CD4-positive, alpha-beta T cell (primary cell): ENCODE data around the gene TUT7. TPM values are rescaled to one million over a fixed set of nuclear protein-coding genes. Genes with fewer than 3 reads are reported as not detected.

Source experiments
- ATAC-seq: fragments of 200-7000 bp; cut with Tn5 transposase; one replicate; pipeline ENCODE4 v1.10.0; 2022; ENCODE audit warnings: mild to moderate bottlenecking; ENCODE audit not compliant: poor library complexity
- CTCF ChIA-PET: fragments of 350-600 bp; sonication (Branson Sonifier 250); formaldehyde crosslinking; loops from one replicate; lab custom pipeline; 2021; ENCODE audit warnings: antibody characterized with exemption, inconsistent platforms; lab: Charles Lee
- POLR2A ChIA-PET: fragments of 350-600 bp; sonication (Branson Sonifier 250); formaldehyde crosslinking; loops from one replicate; lab custom pipeline; 2021; ENCODE audit warnings: antibody characterized with exemption, inconsistent platforms; lab: Charles Lee
- DNase-seq, 14 experiments: peaks; one replicate each; pipeline ENCODE4 v3.0.0-alpha.2; 2013 to 2020; ENCODE audit warnings: mixed read lengths in 2 of 14
- H3K27ac ChIP-seq, 2 donors: one replicate each; pipeline versions ENCODE4 v1.5.1 to v1.7.0; 2013; ENCODE audit warnings: low read length in 2 of 2, low read depth in 1 of 2, mild to moderate bottlenecking in 1 of 2
- H3K27me3 ChIP-seq, 2 experiments: 1 replicate in 1 of 2; 2 replicates in 1 of 2; pipeline versions ENCODE4 v1.6.1 to v1.7.0; 2013; ENCODE audit warnings: low read length in 2 of 2, control low read depth in 1 of 2, mild to moderate bottlenecking in 1 of 2, moderate library complexity in 1 of 2; ENCODE audit not compliant: insufficient read depth in 2 of 2, control insufficient read depth in 1 of 2
- H3K36me3 ChIP-seq: one replicate; pipeline ENCODE4 v1.6.1; 2013; ENCODE audit warnings: low read length, control low read depth; ENCODE audit not compliant: insufficient read depth
- H3K4me1 ChIP-seq: one replicate; pipeline ENCODE4 v1.6.1; 2013; ENCODE audit warnings: low read length, control low read depth; ENCODE audit not compliant: insufficient read depth
- H3K4me3 ChIP-seq: one replicate; pipeline ENCODE4 v1.5.1; 2013; ENCODE audit warnings: mild to moderate bottlenecking, low read length, moderate library complexity
- H3K9me3 ChIP-seq, 2 experiments: 1 replicate in 1 of 2; 2 replicates in 1 of 2; pipeline versions ENCODE4 v1.6.1 to v1.7.0; 2013; ENCODE audit warnings: low read length in 2 of 2, mild to moderate bottlenecking in 2 of 2, control low read depth in 1 of 2, moderate library complexity in 1 of 2; ENCODE audit not compliant: control insufficient read depth in 1 of 2, insufficient read depth in 1 of 2
- H3K27ac Mint-ChIP-seq: one replicate; pipeline ENCODE4 v1.8.0; 2020; ENCODE audit warnings: mixed read lengths
- H3K27me3 Mint-ChIP-seq: one replicate; pipeline ENCODE4 v1.8.0; 2021; ENCODE audit warnings: mixed read lengths
- H3K36me3 Mint-ChIP-seq: one replicate; pipeline ENCODE4 v1.8.0; 2021; ENCODE audit warnings: low read depth, mixed read lengths
- H3K4me1 Mint-ChIP-seq: one replicate; pipeline ENCODE4 v1.8.0; 2021; ENCODE audit warnings: low read depth, mixed read lengths
- H3K4me3 Mint-ChIP-seq: one replicate; pipeline ENCODE4 v1.8.0; 2020; ENCODE audit warnings: mild to moderate bottlenecking, mixed read lengths
- H3K9me3 Mint-ChIP-seq: one replicate; pipeline ENCODE4 v1.8.0; 2020; ENCODE audit warnings: mixed read lengths
- CTCF ChIP-seq: fragments of 200-600 bp; IDR thresholded peaks from one replicate; pipeline ENCODE4 v1.8.0; 2022; ENCODE audit warnings: antibody characterized with exemption, mild to moderate bottlenecking
- intact Hi-C, 2 experiments: fragments of 100-400 bp; cut with DNase I in 1 of 2; cut with micrococcal nuclease in 1 of 2; formaldehyde crosslinking; loops; one replicate each; pipeline versions ENCODE4 v1.15.1 to v1.9.0; 2023 to 2025; cut with DNase I, micrococcal nuclease
- total RNA-seq, 174 experiments: library from RNA in 2 of 174; stranded (reverse) in 2 of 174; gene quantifications; one replicate each; pipeline ENCODE4 v1.2.3 and lab custom pipeline; 2021 to 2026

Gene TUT7
- total RNA-seq, 2 experiments from 2014 or later: 51.9 to 53.8 TPM

- no peaks in the 10 kb centered on the region for H3K9me3 ChIP-seq
- H3K4me1 Mint-ChIP-seq: peaks cover 74% of the 10 kb centered on the region
Measured at GRCh38 chr9:86347991-86348390, 6.2 kb downstream of the TUT7 start.

GRCh38 chr9:86344818-86345217 is 9.4 kb downstream of the TUT7 start:
- Mint-ChIP-seq H3K9me3 (no peaks in the 10 kb centered on the region), H3K27me3 (no peaks in the 10 kb centered on the region), H3K27ac (no peak overlapping the region), H3K4me1 (peaks cover 68% of the 10 kb centered on the region), H3K36me3 (peaks cover 72% of the 10 kb centered on the region), H3K4me3 (no peak overlapping the region)
- ChIA-PET POLR2A (no interaction called here), CTCF (no interaction called here)
- H3K4me3 ChIP-seq: no peak overlapping the region
- H3K27ac ChIP-seq: no peak overlapping the region
- no peak for TF ChIP-seq CTCF
- H3K36me3 ChIP-seq: peaks cover 54% of the 10 kb centered on the region
- DNase-seq (no peak), ATAC-seq (no peak)
- H3K4me1 ChIP-seq: peaks cover 15% of the 10 kb centered on the region
- H3K9me3 ChIP-seq: no peaks in the 10 kb centered on the region
- intact Hi-C loops: no loop called here
- H3K27me3 ChIP-seq: no peaks in the 10 kb centered on the region

More at GRCh38 chr9:86347991-86348390, 6.2 kb downstream of the TUT7 start:
- Histone ChIP-seq H3K36me3 (peaks cover 34% of the 10 kb centered on the region), H3K27me3 (no peaks in the 10 kb centered on the region), H3K4me1 (peaks cover 34% of the 10 kb centered on the region), H3K4me3 (no peak overlapping the region), H3K27ac (no peak overlapping the region)
- no peaks in the 10 kb centered on the region for H3K9me3 Mint-ChIP-seq
- H3K36me3 Mint-ChIP-seq: peaks cover 61% of the 10 kb centered on the region
- H3K4me3 Mint-ChIP-seq: peak overlapping the region; percentile 64
- H3K27me3 Mint-ChIP-seq: no peaks in the 10 kb centered on the region
- intact Hi-C loops: no loop called here
- ChIA-PET CTCF (no interaction called here), POLR2A (interaction anchor here (0.7 kb wide), 1 partner anchor 10 kb away, joined by 3 read pairs; no protein-coding TSS in a partner anchor)
- no peak for TF ChIP-seq CTCF
- ATAC-seq (no peak), DNase-seq (no peak)
- H3K27ac Mint-ChIP-seq: peak overlapping the region; percentile 52

DNA sequence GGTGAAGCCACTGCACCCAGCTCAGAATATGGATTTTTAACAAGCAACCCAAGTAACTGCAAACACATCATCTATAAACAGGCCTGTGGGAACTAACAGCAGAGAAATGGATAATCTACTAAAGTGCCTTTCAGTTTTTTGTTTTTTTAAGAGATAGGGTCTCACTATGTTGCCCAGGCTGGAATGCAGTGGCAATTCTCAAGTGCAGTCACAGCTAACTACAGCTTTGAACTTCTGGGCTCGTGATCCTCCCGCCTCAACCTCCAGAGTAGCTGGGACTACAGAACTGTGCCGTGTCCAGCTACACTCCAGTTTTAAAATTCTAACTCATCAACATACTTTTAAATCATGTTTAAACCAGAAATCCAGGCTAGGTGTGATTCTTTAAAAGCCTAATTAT is 11.9 kb downstream of the TUT7 start:
- H3K4me1 Mint-ChIP-seq: peaks cover 57% of the 10 kb centered on the region
- CTCF ChIA-PET: interaction anchor here (1.3 to 1.4 kb wide), 2 partner anchors 13 to 21 kb away, joined by 3 read pairs; no protein-coding TSS in a partner anchor

More for the DNA sequence above, 11.9 kb downstream of the TUT7 start:
- ATAC-seq: no peak
- Histone ChIP-seq H3K9me3 (no peaks in the 10 kb centered on the region), H3K4me3 (no peak overlapping the region), H3K27me3 (no peaks in the 10 kb centered on the region), H3K36me3 (peaks cover 59% of the 10 kb centered on the region), H3K4me1 (peaks cover 7% of the 10 kb centered on the region), H3K27ac (no peak overlapping the region)
- no peak for TF ChIP-seq CTCF
- peaks cover 86% of the 10 kb centered on the region for H3K36me3 Mint-ChIP-seq
- no peak overlapping the region for H3K4me3 Mint-ChIP-seq
- no peak for DNase-seq
- POLR2A ChIA-PET: interaction anchor here (1.0 to 1.5 kb wide), 4 partner anchors 8 to 60 kb away, joined by 3 to 4 read pairs (median 4); partner anchors contain the start of genes ISCA1 and TUT7
- H3K27ac Mint-ChIP-seq: no peak overlapping the region
- H3K27me3 Mint-ChIP-seq: no peaks in the 10 kb centered on the region
- intact Hi-C loops: no loop called here
- no peaks in the 10 kb centered on the region for H3K9me3 Mint-ChIP-seq
